H9 (cell line): ENCODE results near the gene MEIS2. TPM values are rescaled to one million over a fixed set of nuclear protein-coding genes. Genes with fewer than 3 reads are reported as not detected.

Source experiments
- DNase-seq: peaks from one replicate; pipeline ENCODE4 v3.0.0-alpha.2; 2017
- H2AFZ ChIP-seq: one replicate; pipeline ENCODE4 v1.6.1; 2013; ENCODE audit warnings: mild to moderate bottlenecking, low read length, control low read depth, moderate library complexity
- H2AK5ac ChIP-seq: 2 replicates; pipeline ENCODE4 v1.6.1; 2013; ENCODE audit warnings: low read length, control low read depth, mixed read lengths; ENCODE audit not compliant: insufficient read length
- H2BK120ac ChIP-seq: one replicate; pipeline ENCODE4 v1.6.1; 2013; ENCODE audit warnings: low read depth, mild to moderate bottlenecking, low read length, control low read depth, inconsistent platforms; ENCODE audit not compliant: poor library complexity, severe bottlenecking
- H2BK12ac ChIP-seq: 2 replicates; pipeline ENCODE4 v1.6.1; 2013; ENCODE audit warnings: low read length, control low read depth, mixed read lengths, low read depth; ENCODE audit not compliant: insufficient read length
- H2BK15ac ChIP-seq: 2 replicates; pipeline ENCODE4 v1.6.1; 2013; ENCODE audit warnings: low read depth, low read length, control low read depth
- H2BK20ac ChIP-seq: one replicate; pipeline ENCODE4 v1.6.1; 2013; ENCODE audit warnings: low read depth, mild to moderate bottlenecking, low read length, control low read depth, inconsistent platforms; ENCODE audit not compliant: poor library complexity, severe bottlenecking
- H2BK5ac ChIP-seq: 2 replicates; pipeline ENCODE4 v1.6.1; 2013; ENCODE audit warnings: low read length, control low read depth, mixed read lengths; ENCODE audit not compliant: insufficient read length
- H3K14ac ChIP-seq: 2 replicates; pipeline ENCODE4 v1.6.1; 2013; ENCODE audit warnings: low read length, control low read depth; ENCODE audit not compliant: insufficient read depth
- H3K18ac ChIP-seq: 2 replicates; pipeline ENCODE4 v1.6.1; 2013; ENCODE audit warnings: low read depth, mild to moderate bottlenecking, mixed read lengths, low read length, control low read depth; ENCODE audit not compliant: insufficient read length
- H3K23ac ChIP-seq: 2 replicates; pipeline ENCODE4 v1.6.1; 2013; ENCODE audit warnings: low read length, control low read depth, mixed read lengths, low read depth; ENCODE audit not compliant: insufficient read length
- H3K23me2 ChIP-seq: 2 replicates; pipeline ENCODE4 v1.6.1; 2013; ENCODE audit warnings: low read depth, mild to moderate bottlenecking, mixed read lengths, low read length, control low read depth; ENCODE audit not compliant: insufficient read length, poor library complexity, severe bottlenecking
- H3K27ac ChIP-seq: 2 replicates; pipeline ENCODE4 v1.5.1; 2013; ENCODE audit warnings: low read length, control low read depth, mixed read lengths, low read depth; ENCODE audit not compliant: insufficient read length
- H3K27me3 ChIP-seq: 2 replicates; pipeline ENCODE4 v1.6.1; 2013; ENCODE audit warnings: low read length, control low read depth, inconsistent platforms; ENCODE audit not compliant: insufficient read depth
- H3K4ac ChIP-seq: 2 replicates; pipeline ENCODE4 v1.6.1; 2013; ENCODE audit warnings: low read depth, mild to moderate bottlenecking, control low read depth, inconsistent platforms, low read length, moderate library complexity
- H3K4me1 ChIP-seq: 2 replicates; pipeline ENCODE4 v1.6.1; 2013; ENCODE audit warnings: low read length, control low read depth, inconsistent platforms; ENCODE audit not compliant: insufficient read depth
- H3K4me2 ChIP-seq: 2 replicates; pipeline ENCODE4 v1.6.1; 2013; ENCODE audit warnings: low read length, control low read depth, mixed read lengths; ENCODE audit not compliant: insufficient read length, insufficient read depth
- H3K56ac ChIP-seq: 2 replicates; pipeline ENCODE4 v1.6.1; 2013; ENCODE audit warnings: low read depth, mild to moderate bottlenecking, mixed read lengths, low read length, control low read depth; ENCODE audit not compliant: insufficient read length
- H3K79me1 ChIP-seq: 2 replicates; pipeline ENCODE4 v1.6.1; 2013; ENCODE audit warnings: low read depth, mild to moderate bottlenecking, moderate library complexity, low read length, control low read depth, inconsistent platforms; ENCODE audit not compliant: insufficient read depth, poor library complexity, severe bottlenecking
- H3K79me2 ChIP-seq: 2 replicates; pipeline ENCODE4 v1.6.1; 2013; ENCODE audit warnings: low read length, control low read depth, inconsistent platforms; ENCODE audit not compliant: insufficient read depth
- H3K9ac ChIP-seq: 2 replicates; pipeline ENCODE4 v1.6.1; 2013; ENCODE audit warnings: low read length, control low read depth, mixed read lengths; ENCODE audit not compliant: insufficient read length; ENCODE audit errors: extremely low read depth
- H3K9me3 ChIP-seq: one replicate; pipeline ENCODE4 v1.6.1; 2013; ENCODE audit warnings: low read depth, low read length, inconsistent platforms; ENCODE audit not compliant: control insufficient read depth
- H3T11ph ChIP-seq: one replicate; pipeline ENCODE4 v1.6.1; 2013; ENCODE audit warnings: mild to moderate bottlenecking, low read length, control low read depth, inconsistent platforms
- H4K20me1 ChIP-seq: one replicate; pipeline ENCODE4 v1.6.1; 2013; ENCODE audit not compliant: control insufficient read depth, insufficient read length, insufficient read depth
- H4K5ac ChIP-seq: 2 replicates; pipeline ENCODE4 v1.6.1; 2013; ENCODE audit warnings: low read depth, mild to moderate bottlenecking, mixed read lengths, low read length, control low read depth; ENCODE audit not compliant: insufficient read length
- H4K8ac ChIP-seq: replicated peaks from 2 replicates; pipeline ENCODE4 v1.6.1; 2013; ENCODE audit warnings: low read length, control low read depth, mixed read lengths, low read depth; ENCODE audit not compliant: insufficient read length
- H4K91ac ChIP-seq: 2 replicates; pipeline ENCODE4 v1.6.1; 2013; ENCODE audit warnings: low read depth, mild to moderate bottlenecking, moderate library complexity, mixed read lengths, low read length, control low read depth; ENCODE audit not compliant: insufficient read length
- H3K27ac Mint-ChIP-seq, 3 experiments: 2 replicates in 2 of 3; 3 replicates in 1 of 3; pipeline ENCODE4 v1.8.0; 2020 to 2021; ENCODE audit warnings: mixed read lengths in 3 of 3, mild to moderate bottlenecking in 1 of 3, moderate library complexity in 1 of 3
- H3K27me3 Mint-ChIP-seq: 2 replicates; pipeline ENCODE4 v1.8.0; 2021; ENCODE audit warnings: low read depth, mild to moderate bottlenecking, moderate library complexity, mixed read lengths
- H3K36me3 Mint-ChIP-seq, 3 experiments: 2 replicates in 2 of 3; 3 replicates in 1 of 3; pipeline ENCODE4 v1.8.0; 2020 to 2021; ENCODE audit warnings: low read depth in 3 of 3, mixed read lengths in 3 of 3; ENCODE audit not compliant: insufficient read depth in 1 of 3
- H3K4me1 Mint-ChIP-seq, 2 experiments: 2 replicates each; pipeline ENCODE4 v1.8.0; 2020; ENCODE audit warnings: mixed read lengths in 2 of 2
- H3K4me3 Mint-ChIP-seq, 2 experiments: 2 replicates in 1 of 2; 3 replicates in 1 of 2; pipeline ENCODE4 v1.8.0; 2020 to 2021; ENCODE audit warnings: mild to moderate bottlenecking in 2 of 2, mixed read lengths in 2 of 2, moderate library complexity in 1 of 2
- H3K9me3 Mint-ChIP-seq, 2 experiments: 2 replicates in 1 of 2; 3 replicates in 1 of 2; pipeline ENCODE4 v1.8.0; 2020; ENCODE audit warnings: mild to moderate bottlenecking in 2 of 2, mixed read lengths in 2 of 2, moderate library complexity in 1 of 2
- WGBS: extraction: QIAGEN DNeasy Blood & Tissue Kit; methylation state at CpG from one replicate; pipeline ENCODE4 v1.1.7; 2013; ENCODE audit warnings: missing lambda C conversion rate, low lambda C conversion rate, mixed read lengths; ENCODE audit not compliant: insufficient read length; ENCODE audit errors: extremely low coverage; 5-methylcytosine and 5-hydroxymethylcytosine counted together
- total RNA-seq: library from RNA; stranded (reverse); gene quantifications from 2 replicates; pipeline ENCODE4 v1.2.1, GENCODE V29; 2021
- TF ChIP-seq, protein P1 (sequence below): fragments of 200-600 bp; sonication (generic); conservative IDR thresholded peaks from 3 replicates; pipeline ENCODE4 v1.8.0; 2021; ENCODE audit warnings: antibody characterized with exemption, mild to moderate bottlenecking

MEIS2 gene
- total RNA-seq, 1 experiment from 2014 or later, result 0.35 TPM

DNA sequence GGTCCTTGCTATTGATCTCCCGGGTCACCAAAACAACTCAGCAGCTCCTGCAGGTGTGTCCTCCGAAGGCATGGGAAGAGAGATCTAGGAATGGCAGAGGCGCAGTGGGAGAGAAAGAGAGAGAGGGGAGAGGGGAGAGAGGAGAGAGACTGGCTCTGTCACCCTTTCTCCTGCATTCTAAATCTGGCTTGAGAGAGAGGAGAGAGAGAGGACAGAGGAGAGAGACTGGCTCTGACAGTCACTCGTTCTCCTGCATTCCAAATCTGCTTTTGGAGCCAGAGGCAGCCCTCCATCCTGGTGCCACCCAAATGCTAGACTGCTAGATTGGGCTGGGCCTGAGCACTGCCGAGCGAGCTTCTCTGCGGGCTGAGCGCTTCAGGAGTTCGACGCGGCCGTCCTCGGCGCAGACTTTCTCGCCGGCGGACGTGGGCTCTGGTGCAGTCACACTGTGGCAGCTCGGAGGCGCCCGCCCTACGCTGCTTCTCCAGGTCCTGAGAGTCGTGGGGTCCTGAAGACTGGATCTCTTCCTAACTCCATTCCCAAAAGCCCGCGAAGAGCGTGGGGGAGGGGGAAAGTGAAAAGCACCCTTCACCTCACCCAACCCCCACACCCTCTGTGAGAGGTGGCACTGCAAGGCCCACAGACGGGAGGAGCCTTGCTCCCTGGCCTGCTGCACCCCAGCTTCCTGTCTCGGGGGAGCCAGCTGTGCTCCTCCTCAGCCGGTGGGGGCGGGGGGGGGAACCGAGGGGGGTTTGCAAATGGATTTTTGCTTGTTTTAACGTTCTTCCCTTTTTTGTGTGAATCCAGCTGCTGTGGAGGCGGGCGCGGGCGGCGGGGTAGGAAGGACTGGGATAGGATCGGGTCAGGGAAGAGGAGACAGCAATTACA is 222.3 kb downstream of the MEIS2 start:
- no CpG with 5 or more reads among the region's 38 CpGs for WGBS
- no peak overlapping the region for H3K27ac ChIP-seq
- no peak overlapping the region for H2BK12ac ChIP-seq
- no peak overlapping the region for H4K5ac ChIP-seq
- no peak overlapping the region for H3K14ac ChIP-seq
- no peak overlapping the region for H3K56ac ChIP-seq
- no peak overlapping the region for H2BK15ac ChIP-seq
- no peak overlapping the region for H4K91ac ChIP-seq
- no peak overlapping the region for H3T11ph ChIP-seq
- H3K4me1 Mint-ChIP-seq, result peaks cover 40 to 53% of the 10 kb centered on the region in 2 experiments
- H3K4me3 Mint-ChIP-seq, result peak overlapping the region; percentile 60 to 77
- TF ChIP-seq, protein P1, sequence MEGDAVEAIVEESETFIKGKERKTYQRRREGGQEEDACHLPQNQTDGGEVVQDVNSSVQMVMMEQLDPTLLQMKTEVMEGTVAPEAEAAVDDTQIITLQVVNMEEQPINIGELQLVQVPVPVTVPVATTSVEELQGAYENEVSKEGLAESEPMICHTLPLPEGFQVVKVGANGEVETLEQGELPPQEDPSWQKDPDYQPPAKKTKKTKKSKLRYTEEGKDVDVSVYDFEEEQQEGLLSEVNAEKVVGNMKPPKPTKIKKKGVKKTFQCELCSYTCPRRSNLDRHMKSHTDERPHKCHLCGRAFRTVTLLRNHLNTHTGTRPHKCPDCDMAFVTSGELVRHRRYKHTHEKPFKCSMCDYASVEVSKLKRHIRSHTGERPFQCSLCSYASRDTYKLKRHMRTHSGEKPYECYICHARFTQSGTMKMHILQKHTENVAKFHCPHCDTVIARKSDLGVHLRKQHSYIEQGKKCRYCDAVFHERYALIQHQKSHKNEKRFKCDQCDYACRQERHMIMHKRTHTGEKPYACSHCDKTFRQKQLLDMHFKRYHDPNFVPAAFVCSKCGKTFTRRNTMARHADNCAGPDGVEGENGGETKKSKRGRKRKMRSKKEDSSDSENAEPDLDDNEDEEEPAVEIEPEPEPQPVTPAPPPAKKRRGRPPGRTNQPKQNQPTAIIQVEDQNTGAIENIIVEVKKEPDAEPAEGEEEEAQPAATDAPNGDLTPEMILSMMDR, result no peak
- H2AFZ ChIP-seq, result no peak overlapping the region
- no peaks in the 10 kb centered on the region for H3K79me2 ChIP-seq
- no peak overlapping the region for H2BK20ac ChIP-seq
- H2BK120ac ChIP-seq, result no peak overlapping the region
- peak overlapping the region in 1 of 3 experiments; percentile 2; a peak in 1 of 7 replicates for H3K27ac Mint-ChIP-seq
- H3K18ac ChIP-seq, result no peak overlapping the region
- no peaks in the 10 kb centered on the region for H4K20me1 ChIP-seq
- no peak overlapping the region for H3K23ac ChIP-seq
- DNase-seq, result no peak
- no peaks in the 10 kb centered on the region for H3K36me3 Mint-ChIP-seq
- no peak overlapping the region for H4K8ac ChIP-seq
- no peaks in the 10 kb centered on the region for H3K79me1 ChIP-seq
- peaks cover 94% of the 10 kb centered on the region for H3K27me3 Mint-ChIP-seq
- no peak overlapping the region for H3K4ac ChIP-seq
- no peaks in the 10 kb centered on the region for H3K9me3 ChIP-seq
- H2BK5ac ChIP-seq, result no peak overlapping the region
- H3K9me3 Mint-ChIP-seq, result peaks cover 0 to 4% of the 10 kb centered on the region in 2 experiments; a peak in 1 of 5 replicates
- peaks cover 48% of the 10 kb centered on the region for H3K27me3 ChIP-seq
- no peak overlapping the region for H2AK5ac ChIP-seq
- peaks cover 24% of the 10 kb centered on the region for H3K23me2 ChIP-seq
- no peaks in the 10 kb centered on the region for H3K4me1 ChIP-seq
- no peak overlapping the region for H3K9ac ChIP-seq
- peak overlapping the region; percentile 47 for H3K4me2 ChIP-seq
